Measurements from ENCODE around the gene TPH2. TPM values are rescaled to one million over a fixed set of nuclear protein-coding genes. Genes with fewer than 3 reads are reported as not detected.

The TPH2 gene
- total RNA-seq, 1 donor = not detected

DNA sequence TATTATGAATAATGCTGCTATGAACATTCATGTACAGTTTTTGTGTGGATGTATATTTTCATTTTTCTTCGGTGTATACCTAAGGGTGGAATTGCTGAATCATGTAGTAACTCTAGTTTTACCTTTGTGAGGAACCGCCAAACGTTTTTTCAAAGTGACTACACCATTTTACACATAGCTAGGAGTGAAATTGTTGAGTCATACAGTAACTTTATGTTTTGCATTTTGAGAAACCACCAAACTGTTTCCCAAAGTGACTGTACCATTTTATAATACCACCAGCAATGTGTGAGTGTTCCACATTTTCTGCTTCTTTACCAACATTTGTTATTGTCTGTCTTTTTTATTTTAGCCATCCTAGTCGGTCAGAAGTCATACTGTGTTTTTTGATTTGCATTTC lies 3.1 kb upstream of the TPH2 start:
- H3K4me3 ChIP-seq (ENCODE audit: low read depth, low read length) = no peak overlapping the region
- DNase-seq (ENCODE audit: low read depth) = no peak
- TF ChIP-seq, protein P1, sequence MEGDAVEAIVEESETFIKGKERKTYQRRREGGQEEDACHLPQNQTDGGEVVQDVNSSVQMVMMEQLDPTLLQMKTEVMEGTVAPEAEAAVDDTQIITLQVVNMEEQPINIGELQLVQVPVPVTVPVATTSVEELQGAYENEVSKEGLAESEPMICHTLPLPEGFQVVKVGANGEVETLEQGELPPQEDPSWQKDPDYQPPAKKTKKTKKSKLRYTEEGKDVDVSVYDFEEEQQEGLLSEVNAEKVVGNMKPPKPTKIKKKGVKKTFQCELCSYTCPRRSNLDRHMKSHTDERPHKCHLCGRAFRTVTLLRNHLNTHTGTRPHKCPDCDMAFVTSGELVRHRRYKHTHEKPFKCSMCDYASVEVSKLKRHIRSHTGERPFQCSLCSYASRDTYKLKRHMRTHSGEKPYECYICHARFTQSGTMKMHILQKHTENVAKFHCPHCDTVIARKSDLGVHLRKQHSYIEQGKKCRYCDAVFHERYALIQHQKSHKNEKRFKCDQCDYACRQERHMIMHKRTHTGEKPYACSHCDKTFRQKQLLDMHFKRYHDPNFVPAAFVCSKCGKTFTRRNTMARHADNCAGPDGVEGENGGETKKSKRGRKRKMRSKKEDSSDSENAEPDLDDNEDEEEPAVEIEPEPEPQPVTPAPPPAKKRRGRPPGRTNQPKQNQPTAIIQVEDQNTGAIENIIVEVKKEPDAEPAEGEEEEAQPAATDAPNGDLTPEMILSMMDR (IDR thresholded peaks at IDR 0.05; ENCODE audit: insufficient read depth, low read length) = no peak

DNA sequence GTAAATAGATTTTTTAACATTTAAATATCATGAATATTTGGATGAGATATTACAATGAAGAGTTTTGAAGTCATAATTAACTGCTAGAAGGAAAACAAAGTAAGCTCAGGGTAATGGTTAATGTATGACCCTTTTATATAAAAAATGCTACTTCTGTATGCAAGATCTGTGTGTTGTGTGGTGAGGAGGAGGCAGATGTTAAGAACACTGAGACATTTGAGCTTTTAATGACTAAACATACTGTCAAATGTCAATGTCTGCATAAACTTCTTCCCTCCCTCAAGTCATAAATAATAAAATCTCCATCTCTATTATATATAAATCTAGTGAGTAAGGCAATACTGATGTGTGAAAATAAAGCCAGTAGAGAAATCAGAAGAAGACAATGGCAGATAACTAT lies 1.4 kb downstream of the TPH2 start:
- DNase-seq (ENCODE audit: low read depth) = no peak
- TF ChIP-seq, protein P1 (IDR thresholded peaks at IDR 0.05; ENCODE audit: insufficient read depth, low read length) = no peak
- H3K4me3 ChIP-seq (ENCODE audit: low read depth, low read length) = no peak overlapping the region

DNA sequence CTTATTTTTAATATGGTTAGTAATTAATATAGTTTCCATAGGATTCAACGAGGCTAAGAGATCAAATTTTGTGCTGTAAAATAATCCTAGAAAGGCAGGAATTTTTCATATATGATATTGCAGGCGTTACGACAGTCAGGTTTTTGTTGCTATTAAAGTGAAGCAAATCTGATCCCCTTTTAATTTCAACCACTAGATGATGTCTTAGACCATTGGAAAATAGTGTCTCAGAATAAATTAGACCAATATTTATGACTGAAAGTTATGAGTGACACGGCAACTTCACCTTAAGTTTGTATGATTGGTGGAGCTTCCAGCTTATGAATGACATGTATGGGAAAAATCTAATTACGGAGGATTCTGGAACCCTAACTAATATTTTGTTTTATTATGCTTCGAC lies 2.5 kb downstream of the TPH2 start:
- TF ChIP-seq, protein P1 (IDR thresholded peaks at IDR 0.05; ENCODE audit: insufficient read depth, low read length) = no peak
- no peak for DNase-seq (ENCODE audit: low read depth)
- H3K4me3 ChIP-seq (ENCODE audit: low read depth, low read length) = no peak overlapping the region

DNA sequence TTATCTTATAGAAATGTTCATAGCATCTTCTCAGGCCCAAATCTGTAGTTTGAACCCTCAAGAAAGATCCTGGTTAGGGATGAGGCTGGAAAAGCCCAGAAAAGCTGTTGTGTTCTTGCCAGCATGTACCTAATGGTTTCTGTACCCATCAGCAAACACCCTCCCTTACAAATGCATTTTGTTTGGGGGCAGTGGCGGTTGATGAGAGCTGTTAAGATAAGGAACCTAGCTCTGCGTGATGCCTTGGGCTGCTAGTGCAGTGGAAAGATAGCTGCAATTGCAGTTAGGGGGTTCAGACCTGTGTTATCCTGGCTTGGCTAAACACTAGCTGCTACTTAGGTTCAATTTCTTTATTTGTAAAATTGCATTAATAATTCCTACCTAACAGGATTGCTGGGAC lies 3.6 kb downstream of the TPH2 start:
- TF ChIP-seq, protein P1 (IDR thresholded peaks at IDR 0.05; ENCODE audit: insufficient read depth, low read length) = no peak
- H3K4me3 ChIP-seq (ENCODE audit: low read depth, low read length) = no peak overlapping the region
- DNase-seq (ENCODE audit: low read depth) = no peak

DNA sequence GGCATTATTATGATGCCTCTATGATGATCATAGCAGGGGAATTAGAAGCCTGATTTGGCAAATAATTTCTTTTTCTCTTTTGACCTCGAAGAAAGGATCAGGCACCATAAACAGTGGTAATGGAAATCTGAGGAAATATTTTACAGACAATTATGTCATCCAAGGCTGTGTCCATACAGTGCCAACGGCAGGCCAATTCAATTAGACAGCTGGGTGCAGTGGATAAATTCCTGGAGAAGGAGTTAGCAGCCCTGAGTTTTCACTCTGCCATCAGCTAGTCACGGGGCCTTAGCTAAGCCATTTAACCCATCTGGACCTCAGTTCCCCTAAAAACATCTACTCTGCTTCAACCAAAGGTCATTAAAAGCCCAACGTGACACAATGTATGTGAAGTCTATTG lies 4.1 kb downstream of the TPH2 start:
- DNase-seq (ENCODE audit: low read depth) = no peak
- TF ChIP-seq, protein P1 (IDR thresholded peaks at IDR 0.05; ENCODE audit: insufficient read depth, low read length) = no peak
- no peak overlapping the region for H3K4me3 ChIP-seq (ENCODE audit: low read depth, low read length)

DNA sequence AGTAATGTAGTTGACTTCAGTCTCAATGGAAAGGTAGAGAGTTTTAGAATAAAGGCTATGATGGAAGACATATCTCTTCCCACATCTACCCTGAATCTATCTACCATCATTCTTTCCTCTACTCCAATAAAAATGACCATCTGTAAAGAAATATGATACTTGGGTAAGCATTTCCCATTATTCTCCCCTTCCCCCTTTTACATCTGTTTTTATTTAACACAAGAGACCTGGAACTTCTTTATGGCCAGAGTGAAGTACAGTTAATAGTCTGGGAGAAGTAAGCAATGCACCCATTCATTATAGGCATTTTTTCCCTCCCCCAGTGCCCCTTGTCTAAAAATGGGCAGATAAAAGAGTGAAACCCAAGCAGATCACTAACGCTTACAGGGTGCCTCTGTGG lies 6.5 kb downstream of the TPH2 start:
- no peak overlapping the region for H3K4me3 ChIP-seq (ENCODE audit: low read depth, low read length)
- no peak for DNase-seq (ENCODE audit: low read depth)
- TF ChIP-seq, protein P1 (IDR thresholded peaks at IDR 0.05; ENCODE audit: insufficient read depth, low read length) = no peak

DNA sequence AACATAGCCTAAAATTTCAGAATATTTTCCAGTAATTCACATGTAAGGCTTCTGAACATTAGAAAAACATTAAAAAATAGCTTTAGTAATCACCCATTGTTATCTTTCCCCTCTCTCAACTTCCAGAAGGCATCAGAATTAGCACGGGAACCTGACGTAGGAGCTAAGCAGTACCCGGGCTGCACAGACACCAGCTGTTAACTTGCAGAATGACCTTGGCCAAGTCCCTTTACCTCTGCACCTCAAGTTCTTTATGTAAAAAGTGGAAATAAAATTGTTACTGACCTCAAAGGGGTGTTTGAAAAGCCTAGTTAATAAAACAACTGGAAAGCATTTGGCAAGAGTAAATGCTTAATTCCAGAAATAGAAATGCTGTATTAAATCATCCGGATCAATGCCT lies 7.2 kb downstream of the TPH2 start:
- TF ChIP-seq, protein P1 (IDR thresholded peaks at IDR 0.05; ENCODE audit: insufficient read depth, low read length) = no peak
- DNase-seq (ENCODE audit: low read depth) = no peak
- no peak overlapping the region for H3K4me3 ChIP-seq (ENCODE audit: low read depth, low read length)
